HepG2 (cell line): Measurements from ENCODE around the gene ATP8B1. TPM values are rescaled to one million over a fixed set of nuclear protein-coding genes. Genes with fewer than 3 reads are reported as not detected.
A peak's percentile ranks its signal among the peaks of the same experiment; 100 is the strongest.

Source experiments
- KLF16 ChIP-seq, 2 experiments: sonication (generic) in 1 of 2; formaldehyde crosslinking in 1 of 2; IDR thresholded peaks; 2 replicates each; pipeline versions ENCODE4 v1.6.1 to v1.8.0; 2016 to 2023; ENCODE audit warnings: missing genetic modification reagents in 2 of 2, missing compliant biosample characterization in 1 of 2
- MXI1 ChIP-seq: IDR thresholded peaks from 3 replicates; pipeline ENCODE4 v1.6.1; 2012; ENCODE audit warnings: low read depth, low read length, inconsistent platforms, borderline replicate concordance
- SAP130 ChIP-seq: IDR thresholded peaks from 2 replicates; pipeline ENCODE4 v1.6.1; 2016; ENCODE audit warnings: low read depth
- ZNF644 ChIP-seq: IDR thresholded peaks from 2 replicates; pipeline ENCODE4 v1.6.1; 2016; ENCODE audit warnings: low read depth
- ZNF724P ChIP-seq: sonication (generic); formaldehyde crosslinking; IDR thresholded peaks from 2 replicates; pipeline ENCODE4 v1.8.0; 2022; ENCODE audit warnings: missing genetic modification reagents, borderline replicate concordance
- polyA plus RNA-seq, 8 experiments: library from polyadenylated mRNA; depleted of rRNA in 3 of 8; stranded (reverse) in 7 of 8; unstranded in 1 of 8; fragments of >200 nt; fragmentation: Illumina TruSeq in 4 of 8; extraction: Trizol in 4 of 8; gene quantifications; 2 replicates each; pipeline versions ENCODE4 v1.2.1 to v1.2.3, GENCODE V29; 2011 to 2016; ENCODE audit warnings: low read depth in 4 of 8, missing spikeins in 1 of 8, mixed read lengths in 1 of 8; ENCODE audit not compliant: insufficient read depth in 1 of 8
- total RNA-seq, 5 experiments: library from RNA; depleted of rRNA; stranded (reverse); fragments of >200 nt; fragmentation: Illumina TruSeq; extraction: Trizol; gene quantifications; 2 replicates each; pipeline ENCODE4 v1.2.3, GENCODE V29; 2016; ENCODE audit warnings: low read depth in 1 of 5
- TF ChIP-seq, protein P1 (sequence below): sonication (generic); formaldehyde crosslinking; IDR thresholded peaks from 2 replicates; pipeline ENCODE4 v1.4.0; 2020; ENCODE audit warnings: missing genetic modification reagents
- TF ChIP-seq, protein P2 (sequence below): sonication (generic); formaldehyde crosslinking; IDR thresholded peaks from 2 replicates; pipeline ENCODE4 v1.4.0; 2020; ENCODE audit warnings: missing genetic modification reagents
- TF ChIP-seq, protein P3 (sequence below): sonication (generic); formaldehyde crosslinking; IDR thresholded peaks from 2 replicates; pipeline ENCODE4 v1.4.0; 2020; ENCODE audit warnings: mild to moderate bottlenecking, missing genetic modification reagents
- TF ChIP-seq, protein P4 (sequence below): sonication (generic); formaldehyde crosslinking; conservative IDR thresholded peaks from 2 replicates; pipeline ENCODE4 v1.4.0; 2020; ENCODE audit warnings: mild to moderate bottlenecking, missing genetic modification reagents, moderate library complexity
- TF ChIP-seq, protein P5 (sequence below): sonication (generic); formaldehyde crosslinking; IDR thresholded peaks from 2 replicates; pipeline ENCODE4 v1.5.1; 2020; ENCODE audit warnings: mild to moderate bottlenecking, missing genetic modification reagents, borderline replicate concordance
- TF ChIP-seq, protein P6 (sequence below), 2 experiments: sonication (generic) in 1 of 2; formaldehyde crosslinking in 1 of 2; IDR thresholded peaks; 2 replicates each; pipeline versions ENCODE4 v1.5.1 to v1.6.1; 2011 to 2020; ENCODE audit warnings: borderline replicate concordance in 1 of 2, low read depth in 1 of 2, low read length in 1 of 2, mild to moderate bottlenecking in 1 of 2, missing genetic modification reagents in 1 of 2, moderate library complexity in 1 of 2
- TF ChIP-seq, protein P7 (sequence below): IDR thresholded peaks from 2 replicates; pipeline ENCODE4 v1.6.1; 2012; ENCODE audit warnings: inconsistent platforms
- TF ChIP-seq, protein P8 (sequence below): fragments of 450-650 bp; IDR thresholded peaks from 2 replicates; pipeline ENCODE4 v1.6.1; 2016

ATP8B1 gene
- total and polyA plus RNA-seq, 2 of the 13 experiments (the other 11 are each of a cell fraction or from before 2014, with no cell fraction given), result 2.8 to 4.0 TPM

DNA sequence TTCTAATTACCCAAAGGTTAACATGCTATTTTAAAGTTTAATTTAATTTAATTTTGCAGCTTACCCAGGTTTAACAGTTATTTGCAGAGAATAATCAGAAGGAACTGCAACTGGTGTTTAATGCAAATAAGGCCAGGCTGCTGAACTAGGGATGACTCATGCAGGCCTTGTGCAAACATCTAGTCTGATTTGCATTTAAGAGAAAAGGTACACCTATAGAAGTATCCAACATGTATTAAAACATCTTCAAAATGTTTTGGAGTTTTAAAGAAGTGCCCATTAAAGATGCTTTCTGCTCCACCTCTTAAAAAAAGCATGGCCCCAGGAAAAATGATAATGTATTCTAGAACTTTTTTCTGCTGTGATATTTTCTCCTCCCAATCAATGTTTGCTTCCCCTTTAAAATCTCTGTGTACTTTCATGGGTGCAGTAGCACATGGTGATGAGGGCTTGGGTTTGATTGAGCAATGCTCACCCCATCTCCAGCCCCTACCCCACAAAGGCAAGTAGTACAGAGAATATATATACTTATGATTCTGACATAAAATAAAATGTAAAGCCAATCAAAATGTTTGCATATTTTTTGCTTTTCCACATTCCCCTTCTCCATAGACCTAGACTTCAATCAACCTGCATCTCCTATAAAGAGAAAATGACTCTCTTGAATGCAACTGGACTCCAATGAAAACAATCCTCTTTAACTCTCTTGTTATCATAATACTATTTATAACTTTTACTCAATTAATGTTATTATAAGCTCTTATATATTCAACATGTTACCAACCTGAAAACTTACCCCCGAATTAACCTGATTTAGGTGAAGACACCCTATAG, 54.1 kb downstream of the ATP8B1 start (continued):
- TF ChIP-seq, protein P1, sequence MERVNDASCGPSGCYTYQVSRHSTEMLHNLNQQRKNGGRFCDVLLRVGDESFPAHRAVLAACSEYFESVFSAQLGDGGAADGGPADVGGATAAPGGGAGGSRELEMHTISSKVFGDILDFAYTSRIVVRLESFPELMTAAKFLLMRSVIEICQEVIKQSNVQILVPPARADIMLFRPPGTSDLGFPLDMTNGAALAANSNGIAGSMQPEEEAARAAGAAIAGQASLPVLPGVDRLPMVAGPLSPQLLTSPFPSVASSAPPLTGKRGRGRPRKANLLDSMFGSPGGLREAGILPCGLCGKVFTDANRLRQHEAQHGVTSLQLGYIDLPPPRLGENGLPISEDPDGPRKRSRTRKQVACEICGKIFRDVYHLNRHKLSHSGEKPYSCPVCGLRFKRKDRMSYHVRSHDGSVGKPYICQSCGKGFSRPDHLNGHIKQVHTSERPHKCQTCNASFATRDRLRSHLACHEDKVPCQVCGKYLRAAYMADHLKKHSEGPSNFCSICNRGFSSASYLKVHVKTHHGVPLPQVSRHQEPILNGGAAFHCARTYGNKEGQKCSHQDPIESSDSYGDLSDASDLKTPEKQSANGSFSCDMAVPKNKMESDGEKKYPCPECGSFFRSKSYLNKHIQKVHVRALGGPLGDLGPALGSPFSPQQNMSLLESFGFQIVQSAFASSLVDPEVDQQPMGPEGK, result 0 out of 2 replicates have a peak, but pooled peaks have one; percentile 29
- no peak for TF ChIP-seq ZNF724P (CRISPR knock-in tag)
- TF ChIP-seq SAP130 (CRISPR knock-in tag), result peak; percentile 44
- TF ChIP-seq, protein P2, sequence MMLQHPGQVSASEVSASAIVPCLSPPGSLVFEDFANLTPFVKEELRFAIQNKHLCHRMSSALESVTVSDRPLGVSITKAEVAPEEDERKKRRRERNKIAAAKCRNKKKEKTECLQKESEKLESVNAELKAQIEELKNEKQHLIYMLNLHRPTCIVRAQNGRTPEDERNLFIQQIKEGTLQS (CRISPR knock-in tag), result peak; percentile 94
- TF ChIP-seq KLF16 (CRISPR knock-in tag; IDR thresholded peaks at IDR 0.05), result peak in 1 of 2 experiments; percentile 45; a peak in 1 of 4 replicates
- TF ChIP-seq, protein P3, sequence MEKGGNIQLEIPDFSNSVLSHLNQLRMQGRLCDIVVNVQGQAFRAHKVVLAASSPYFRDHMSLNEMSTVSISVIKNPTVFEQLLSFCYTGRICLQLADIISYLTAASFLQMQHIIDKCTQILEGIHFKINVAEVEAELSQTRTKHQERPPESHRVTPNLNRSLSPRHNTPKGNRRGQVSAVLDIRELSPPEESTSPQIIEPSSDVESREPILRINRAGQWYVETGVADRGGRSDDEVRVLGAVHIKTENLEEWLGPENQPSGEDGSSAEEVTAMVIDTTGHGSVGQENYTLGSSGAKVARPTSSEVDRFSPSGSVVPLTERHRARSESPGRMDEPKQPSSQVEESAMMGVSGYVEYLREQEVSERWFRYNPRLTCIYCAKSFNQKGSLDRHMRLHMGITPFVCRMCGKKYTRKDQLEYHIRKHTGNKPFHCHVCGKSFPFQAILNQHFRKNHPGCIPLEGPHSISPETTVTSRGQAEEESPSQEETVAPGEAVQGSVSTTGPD, result no peak
- TF ChIP-seq MXI1, result 0 out of 3 replicates have a peak, but pooled peaks have one; percentile 18
- TF ChIP-seq, protein P4, sequence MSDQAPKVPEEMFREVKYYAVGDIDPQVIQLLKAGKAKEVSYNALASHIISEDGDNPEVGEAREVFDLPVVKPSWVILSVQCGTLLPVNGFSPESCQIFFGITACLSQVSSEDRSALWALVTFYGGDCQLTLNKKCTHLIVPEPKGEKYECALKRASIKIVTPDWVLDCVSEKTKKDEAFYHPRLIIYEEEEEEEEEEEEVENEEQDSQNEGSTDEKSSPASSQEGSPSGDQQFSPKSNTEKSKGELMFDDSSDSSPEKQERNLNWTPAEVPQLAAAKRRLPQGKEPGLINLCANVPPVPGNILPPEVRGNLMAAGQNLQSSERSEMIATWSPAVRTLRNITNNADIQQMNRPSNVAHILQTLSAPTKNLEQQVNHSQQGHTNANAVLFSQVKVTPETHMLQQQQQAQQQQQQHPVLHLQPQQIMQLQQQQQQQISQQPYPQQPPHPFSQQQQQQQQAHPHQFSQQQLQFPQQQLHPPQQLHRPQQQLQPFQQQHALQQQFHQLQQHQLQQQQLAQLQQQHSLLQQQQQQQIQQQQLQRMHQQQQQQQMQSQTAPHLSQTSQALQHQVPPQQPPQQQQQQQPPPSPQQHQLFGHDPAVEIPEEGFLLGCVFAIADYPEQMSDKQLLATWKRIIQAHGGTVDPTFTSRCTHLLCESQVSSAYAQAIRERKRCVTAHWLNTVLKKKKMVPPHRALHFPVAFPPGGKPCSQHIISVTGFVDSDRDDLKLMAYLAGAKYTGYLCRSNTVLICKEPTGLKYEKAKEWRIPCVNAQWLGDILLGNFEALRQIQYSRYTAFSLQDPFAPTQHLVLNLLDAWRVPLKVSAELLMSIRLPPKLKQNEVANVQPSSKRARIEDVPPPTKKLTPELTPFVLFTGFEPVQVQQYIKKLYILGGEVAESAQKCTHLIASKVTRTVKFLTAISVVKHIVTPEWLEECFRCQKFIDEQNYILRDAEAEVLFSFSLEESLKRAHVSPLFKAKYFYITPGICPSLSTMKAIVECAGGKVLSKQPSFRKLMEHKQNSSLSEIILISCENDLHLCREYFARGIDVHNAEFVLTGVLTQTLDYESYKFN (CRISPR knock-in tag), result peak; percentile 24; the same call in 1 of the 2 replicates
- TF ChIP-seq, protein P5, sequence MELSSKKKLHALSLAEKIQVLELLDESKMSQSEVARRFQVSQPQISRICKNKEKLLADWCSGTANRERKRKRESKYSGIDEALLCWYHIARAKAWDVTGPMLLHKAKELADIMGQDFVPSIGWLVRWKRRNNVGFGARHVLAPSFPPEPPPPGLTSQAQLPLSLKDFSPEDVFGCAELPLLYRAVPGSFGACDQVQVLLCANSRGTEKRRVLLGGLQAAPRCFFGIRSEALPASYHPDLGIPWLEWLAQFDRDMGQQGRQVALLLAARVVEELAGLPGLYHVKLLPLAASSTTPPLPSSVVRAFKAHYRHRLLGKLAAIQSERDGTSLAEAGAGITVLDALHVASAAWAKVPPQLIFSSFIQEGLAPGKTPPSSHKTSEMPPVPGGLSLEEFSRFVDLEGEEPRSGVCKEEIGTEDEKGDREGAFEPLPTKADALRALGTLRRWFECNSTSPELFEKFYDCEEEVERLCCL, result no peak
- TF ChIP-seq, protein P6, sequence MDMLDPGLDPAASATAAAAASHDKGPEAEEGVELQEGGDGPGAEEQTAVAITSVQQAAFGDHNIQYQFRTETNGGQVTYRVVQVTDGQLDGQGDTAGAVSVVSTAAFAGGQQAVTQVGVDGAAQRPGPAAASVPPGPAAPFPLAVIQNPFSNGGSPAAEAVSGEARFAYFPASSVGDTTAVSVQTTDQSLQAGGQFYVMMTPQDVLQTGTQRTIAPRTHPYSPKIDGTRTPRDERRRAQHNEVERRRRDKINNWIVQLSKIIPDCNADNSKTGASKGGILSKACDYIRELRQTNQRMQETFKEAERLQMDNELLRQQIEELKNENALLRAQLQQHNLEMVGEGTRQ (IDR thresholded peaks at IDR 0.05; ENCODE audit: low read depth, low read length), result no peak
- TF ChIP-seq, protein P6 (CRISPR knock-in tag; IDR thresholded peaks at IDR 0.05; ENCODE audit: borderline replicate concordance), result no peak
- 0 out of 2 replicates have a peak, but pooled peaks have one; percentile 24 for TF ChIP-seq ZNF644 (CRISPR knock-in tag)
- TF ChIP-seq, protein P7, sequence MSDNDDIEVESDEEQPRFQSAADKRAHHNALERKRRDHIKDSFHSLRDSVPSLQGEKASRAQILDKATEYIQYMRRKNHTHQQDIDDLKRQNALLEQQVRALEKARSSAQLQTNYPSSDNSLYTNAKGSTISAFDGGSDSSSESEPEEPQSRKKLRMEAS, result peak; percentile 70; the same call in 1 of the 2 replicates
- TF ChIP-seq, protein P8, sequence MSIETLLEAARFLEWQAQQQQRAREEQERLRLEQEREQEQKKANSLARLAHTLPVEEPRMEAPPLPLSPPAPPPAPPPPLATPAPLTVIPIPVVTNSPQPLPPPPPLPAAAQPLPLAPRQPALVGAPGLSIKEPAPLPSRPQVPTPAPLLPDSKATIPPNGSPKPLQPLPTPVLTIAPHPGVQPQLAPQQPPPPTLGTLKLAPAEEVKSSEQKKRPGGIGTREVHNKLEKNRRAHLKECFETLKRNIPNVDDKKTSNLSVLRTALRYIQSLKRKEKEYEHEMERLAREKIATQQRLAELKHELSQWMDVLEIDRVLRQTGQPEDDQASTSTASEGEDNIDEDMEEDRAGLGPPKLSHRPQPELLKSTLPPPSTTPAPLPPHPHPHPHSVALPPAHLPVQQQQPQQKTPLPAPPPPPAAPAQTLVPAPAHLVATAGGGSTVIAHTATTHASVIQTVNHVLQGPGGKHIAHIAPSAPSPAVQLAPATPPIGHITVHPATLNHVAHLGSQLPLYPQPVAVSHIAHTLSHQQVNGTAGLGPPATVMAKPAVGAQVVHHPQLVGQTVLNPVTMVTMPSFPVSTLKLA, result 0 out of 2 replicates have a peak, but pooled peaks have one; percentile 4
